Stimulated activated CD8-positive, alpha-beta memory T cell treated with anti-CD3 and anti-CD28 coated beads, Interleukin-7, amount 100 ng/mL, for 24 hours (primary cell): ENCODE results near the gene PLEKHM3.

Experiments used
- DNase-seq: peaks from one replicate; pipeline ENCODE4 v3.0.0-alpha.2; 2020; ENCODE audit warnings: low read depth

PLEKHM3 gene

DNA sequence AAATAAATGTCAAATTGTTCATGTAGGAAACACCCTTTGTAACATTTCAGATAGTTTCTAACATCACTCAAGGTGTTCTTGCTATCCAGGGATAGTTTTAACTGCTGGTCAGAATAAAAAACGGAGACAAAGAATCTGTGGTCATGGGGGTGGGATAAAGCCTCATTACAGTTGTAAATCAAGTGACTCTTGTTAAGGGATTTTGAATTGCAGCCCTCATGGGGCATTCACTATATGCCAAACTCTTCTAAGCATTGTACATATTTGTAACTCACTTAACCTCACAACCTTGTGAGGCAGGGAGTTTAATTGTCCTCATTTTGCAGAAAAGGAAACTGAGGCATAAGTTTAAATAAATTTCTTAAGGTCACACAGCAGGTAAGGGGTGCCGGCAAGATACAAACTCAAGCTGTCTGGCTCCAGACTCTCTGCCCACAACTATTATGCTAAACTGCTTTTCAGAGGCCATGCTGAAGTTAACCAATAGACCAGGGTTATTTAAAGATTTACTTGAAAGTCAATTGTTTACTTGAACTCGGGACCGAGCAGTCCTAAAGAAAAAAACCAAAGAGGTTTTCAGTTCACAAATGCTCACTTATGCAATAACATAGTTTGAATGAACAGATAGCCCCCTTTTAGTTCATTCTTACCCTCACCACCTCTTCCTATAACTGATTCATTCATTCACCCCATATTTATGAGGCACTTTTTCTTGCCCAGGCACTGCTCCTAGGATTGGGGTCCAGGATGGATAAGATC is 134.1 kb downstream of the PLEKHM3 start:
- no peak for DNase-seq

DNA sequence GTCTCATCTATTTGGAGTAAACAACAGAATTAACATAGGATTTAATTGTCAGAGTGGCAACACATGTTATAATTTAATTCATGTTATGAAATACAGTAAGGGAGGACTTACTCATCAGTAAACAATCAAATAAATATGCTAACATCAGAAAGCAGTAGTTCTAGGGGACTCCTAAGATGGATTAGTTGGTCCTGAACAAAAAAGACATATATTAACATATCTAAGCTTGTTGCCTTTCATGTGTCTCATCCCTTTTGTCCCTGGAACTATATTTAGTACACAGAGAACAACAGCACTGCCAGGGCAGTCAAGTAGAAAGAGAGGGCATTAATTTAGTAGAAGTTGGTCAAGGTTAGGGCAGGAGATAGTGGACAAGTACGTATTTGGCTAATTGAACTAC is 137.8 kb downstream of the PLEKHM3 start:
- DNase-seq: no peak

DNA sequence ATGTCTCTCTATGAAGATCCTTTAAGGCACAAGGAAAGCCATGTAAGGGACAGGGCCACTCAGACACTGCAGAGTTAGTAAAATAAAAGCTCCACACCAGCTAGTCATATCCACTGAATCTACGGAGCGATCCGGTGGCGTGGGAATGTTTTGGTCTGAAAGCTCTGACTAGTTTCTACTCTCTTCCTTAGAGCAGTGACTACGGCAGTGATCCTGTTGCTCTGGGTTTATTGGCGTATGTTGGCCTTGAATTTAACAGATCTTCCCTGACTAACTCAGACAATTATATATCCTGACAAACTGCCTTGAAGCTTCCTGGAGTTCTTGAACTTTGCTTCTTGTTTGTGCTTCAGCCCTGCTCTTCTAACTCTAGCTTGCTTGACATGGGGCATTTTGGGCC is 140.3 kb downstream of the PLEKHM3 start:
- no peak for DNase-seq

GRCh38 chr2:207884127-207884526 is 141.2 kb downstream of the PLEKHM3 start:
- no peak for DNase-seq

DNA sequence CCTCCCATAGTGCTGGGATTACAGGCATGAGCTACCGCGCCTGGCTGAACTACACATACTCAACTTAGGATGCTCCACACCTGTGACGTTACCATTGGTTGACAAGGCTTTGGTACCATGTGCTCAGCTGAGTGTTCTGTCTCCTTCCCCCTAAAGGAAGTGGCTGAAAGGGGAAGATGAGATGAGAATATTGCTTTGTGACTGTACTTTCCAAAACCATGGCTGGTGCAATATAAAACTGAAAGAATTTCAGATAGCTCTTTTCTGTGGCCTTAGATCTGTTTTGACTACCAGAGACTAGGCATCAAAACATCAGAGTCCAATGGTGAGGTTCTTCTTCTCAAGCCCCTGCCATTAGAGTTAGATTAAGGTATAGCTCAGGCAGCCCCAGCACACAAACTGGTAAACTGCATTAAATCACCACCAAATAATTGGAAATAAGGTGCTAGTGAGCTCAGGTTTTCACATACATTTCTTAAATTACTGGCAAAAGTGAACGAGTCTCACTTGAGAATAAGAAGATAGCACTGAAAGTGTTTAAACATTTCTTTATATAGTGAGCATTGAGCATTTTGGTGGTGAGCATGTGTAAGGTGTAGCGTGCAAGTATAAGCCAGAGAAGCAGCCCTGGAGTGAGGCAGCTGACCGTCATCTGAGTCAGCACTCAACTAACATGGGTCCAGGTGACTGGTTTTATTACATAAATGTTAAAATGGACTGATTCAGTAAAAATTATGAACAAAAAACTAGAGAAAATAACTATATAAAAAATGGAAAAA is 142.1 kb downstream of the PLEKHM3 start:
- no peak for DNase-seq

- DNase-seq: no peak
Observed at GRCh38 chr2:207881902-207882301, 143.4 kb downstream of the PLEKHM3 start.

- no peak for DNase-seq
Observed at GRCh38 chr2:207879536-207879935, 145.8 kb downstream of the PLEKHM3 start.

DNA sequence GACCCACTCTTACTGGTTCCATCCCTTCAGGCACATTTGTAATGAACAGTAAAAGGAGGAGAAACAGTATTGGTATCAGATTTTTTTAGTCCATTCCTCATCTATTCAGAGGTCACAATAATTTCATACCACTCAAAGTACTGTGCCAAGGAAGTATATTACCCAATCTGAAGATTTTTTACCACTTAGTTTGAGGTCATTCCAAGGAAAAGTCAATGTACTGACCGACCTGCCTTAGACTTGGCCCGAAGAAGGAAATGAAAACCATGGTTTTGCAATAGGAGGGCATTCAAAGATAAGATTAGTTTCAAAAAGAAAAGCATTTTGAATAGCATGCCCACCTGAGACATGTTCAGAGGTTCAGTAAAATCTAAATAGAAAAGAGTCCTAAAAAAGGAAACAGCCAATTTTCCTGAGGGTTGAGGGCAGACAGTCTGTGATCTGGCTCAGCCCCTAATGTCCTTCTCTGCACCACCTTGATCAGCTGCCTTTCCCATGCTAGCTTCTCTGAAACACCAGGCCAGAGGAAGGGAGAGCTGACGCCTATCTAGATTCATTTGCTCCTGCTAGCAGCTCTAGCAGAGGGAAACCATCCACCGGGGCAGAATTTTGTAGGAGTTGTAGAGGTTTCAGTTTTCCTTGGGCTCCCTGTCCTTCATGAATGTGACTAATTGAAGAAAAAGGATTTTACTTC is 148.3 kb downstream of the PLEKHM3 start:
- DNase-seq: no peak

DNA sequence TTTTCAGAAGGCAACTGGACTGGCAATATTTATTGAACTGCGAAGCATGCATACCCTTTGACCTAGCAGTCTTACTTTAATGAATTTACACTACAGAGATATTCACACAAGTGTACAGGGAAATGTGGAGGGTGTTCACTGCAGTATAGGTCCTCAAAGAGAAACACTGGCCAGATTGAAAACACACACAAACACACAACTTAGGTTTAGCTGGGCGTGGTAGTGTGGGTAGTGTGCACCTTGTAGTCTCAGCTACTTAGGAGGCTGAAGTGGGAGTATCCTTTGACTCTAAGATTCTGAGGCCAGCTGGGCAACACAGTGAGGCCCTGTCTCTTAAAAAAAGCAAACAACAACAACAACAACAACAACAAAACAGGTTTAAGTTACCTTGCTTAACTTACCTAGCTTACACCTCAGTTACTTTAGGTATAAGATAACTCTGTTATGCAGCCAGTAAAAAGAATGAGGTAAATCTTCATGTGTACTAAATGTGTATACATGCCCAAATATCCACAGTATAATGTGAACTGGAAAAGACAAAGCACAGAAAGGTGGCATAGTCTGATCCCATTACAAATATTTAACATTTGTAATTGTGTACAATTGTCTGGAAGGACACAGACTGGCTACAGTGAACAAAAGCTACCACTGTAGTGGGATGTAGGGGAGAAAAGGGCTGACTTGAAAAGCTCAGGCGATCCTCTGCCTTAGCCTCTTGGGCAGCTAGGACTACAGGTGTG is 149.7 kb downstream of the PLEKHM3 start:
- DNase-seq: no peak

DNA sequence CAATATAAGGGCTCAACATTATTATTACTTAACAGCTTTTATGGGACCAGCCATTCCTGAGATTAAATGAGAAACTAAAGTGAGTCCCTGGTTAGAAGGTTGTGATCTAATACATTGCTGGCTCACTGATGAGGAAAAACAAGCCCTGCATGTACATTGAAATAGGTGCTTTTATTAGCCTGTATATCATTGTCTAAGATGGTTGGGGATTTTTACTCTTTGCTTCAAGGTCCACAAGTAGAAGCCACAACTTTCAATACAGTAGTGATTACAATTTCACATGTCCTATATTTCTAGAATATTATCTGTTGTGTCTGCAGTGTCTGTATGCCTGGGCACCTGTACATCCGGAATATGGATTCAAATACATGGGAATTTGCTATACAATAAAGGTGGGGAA is 151.5 kb downstream of the PLEKHM3 start:
- no peak for DNase-seq

GRCh38 chr2:207871911-207872310 is 153.4 kb downstream of the PLEKHM3 start:
- DNase-seq: no peak

DNA sequence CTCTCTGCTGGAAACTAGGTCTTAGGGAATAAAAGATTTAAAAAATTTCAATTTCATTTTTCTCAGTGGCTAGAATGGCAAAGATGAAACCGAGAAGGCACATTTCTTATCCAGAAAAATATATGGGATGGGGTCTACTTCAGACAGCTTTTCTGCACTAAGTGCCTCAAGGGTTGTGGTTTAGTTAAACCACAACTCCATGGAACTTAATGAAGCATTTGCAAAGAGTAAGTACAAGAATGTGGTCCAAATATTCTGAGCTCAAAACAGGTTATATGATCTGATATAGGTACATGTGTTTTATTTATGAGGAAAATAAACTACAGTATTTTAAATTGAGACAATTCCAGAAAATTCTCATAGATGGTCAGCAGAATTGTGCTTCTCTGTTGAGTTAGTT is 153.8 kb downstream of the PLEKHM3 start:
- no peak for DNase-seq

- no peak for DNase-seq
Observed at GRCh38 chr2:207870814-207871213, 154.5 kb downstream of the PLEKHM3 start.

- no peak for DNase-seq
Observed at GRCh38 chr2:207869784-207870778, 155.2 kb downstream of the PLEKHM3 start.

GRCh38 chr2:207868855-207869596 is 156.3 kb downstream of the PLEKHM3 start:
- no peak for DNase-seq

DNA sequence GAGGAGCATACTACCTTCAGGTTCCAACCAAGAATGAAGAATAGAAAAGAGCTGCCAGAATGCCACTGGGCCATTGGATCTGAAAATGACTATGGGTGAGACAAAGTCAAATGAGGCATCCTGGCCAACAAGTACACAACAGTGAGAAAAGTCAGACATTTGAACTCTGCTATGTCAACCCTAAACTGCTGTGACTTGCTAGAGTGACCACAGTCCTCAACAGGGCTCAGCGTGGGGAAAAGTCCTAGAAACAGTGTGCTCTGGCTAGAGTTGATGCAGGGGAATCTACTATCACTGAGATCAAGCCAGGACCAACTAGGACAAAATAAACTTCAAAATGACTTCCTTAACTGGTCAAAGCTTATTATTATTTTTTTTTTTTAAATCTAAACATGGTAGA is 157.4 kb downstream of the PLEKHM3 start:
- DNase-seq: no peak

GRCh38 chr2:207867056-207867455 is 158.3 kb downstream of the PLEKHM3 start:
- DNase-seq: no peak

- no peak for DNase-seq
Observed at GRCh38 chr2:207865210-207865609, 160.1 kb downstream of the PLEKHM3 start.

DNA sequence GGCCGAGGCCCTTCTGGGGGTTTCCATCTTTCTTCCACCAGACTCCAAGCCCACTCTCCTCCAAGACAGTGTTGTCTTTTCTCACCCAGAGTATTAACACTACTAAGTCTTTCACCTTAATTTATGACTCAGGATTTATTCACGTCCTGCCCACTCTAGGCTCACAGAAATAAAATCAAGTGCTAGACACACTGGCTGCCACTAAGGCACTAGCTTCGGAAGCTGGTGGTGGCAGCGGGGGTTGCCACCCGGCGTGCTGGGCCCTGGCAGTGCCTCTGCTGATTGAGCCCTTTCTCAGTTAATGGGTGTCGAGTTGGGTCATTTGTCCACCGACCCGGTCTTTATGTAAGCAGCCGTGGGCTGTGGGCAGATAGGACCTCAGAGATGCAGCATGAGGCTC is 162.0 kb downstream of the PLEKHM3 start:
- DNase-seq: no peak

- no peak for DNase-seq
Observed at GRCh38 chr2:207861789-207862188, 163.5 kb downstream of the PLEKHM3 start.
